ENCODE data around the gene MEAK7.

GRCh38 chr16:84537491-84538151, 33.2 kb upstream of the MEAK7 start:
- TF ChIP-seq CTCF (IDR thresholded peaks at IDR 0.05; ENCODE audit: low read depth, low read length, poor library complexity, severe bottlenecking) (no peak), EZH2phosphoT487 (IDR thresholded peaks at IDR 0.05; ENCODE audit: borderline replicate concordance, low read length) (no peak)

All from DOHH2 (cell line).